ENCODE data around the gene ITPR3. TPM values are rescaled to one million over a fixed set of nuclear protein-coding genes. Genes with fewer than 3 reads are reported as not detected.

Gene ITPR3
- total RNA-seq, 4 donors from 2014 or later: 161 to 265 (median 197) TPM

DNA sequence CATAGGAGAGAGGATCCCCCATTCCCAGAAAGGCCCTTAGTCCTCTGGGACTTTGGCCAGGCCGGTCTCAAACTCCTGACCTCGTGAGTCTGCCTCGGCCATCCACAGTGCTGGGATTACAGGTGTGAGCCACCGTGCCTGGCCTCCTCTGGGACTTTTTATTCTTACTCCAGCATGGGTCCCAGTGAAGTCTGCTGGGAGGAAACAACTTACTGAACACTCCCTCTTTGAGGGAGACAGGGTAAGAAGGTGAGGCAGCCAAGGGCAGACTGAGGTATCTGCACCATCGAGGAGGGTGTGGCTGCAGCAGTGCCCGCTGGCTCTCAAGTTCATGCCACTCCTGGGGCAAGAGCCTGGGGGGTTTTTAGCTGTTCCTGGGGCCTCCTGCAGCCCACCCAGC is 43.4 kb upstream of the ITPR3 start:
- intact Hi-C loops (cut with DNase I; ENCODE audit: low total_unique reads): no loop called here
- no peak overlapping the region for H3K4me3 ChIP-seq (ENCODE audit: low read depth, poor library complexity, severe bottlenecking)
- 53 to 64% methylated on average over 6 of the region's 6 CpGs for WGBS, 2 donors
- TF ChIP-seq CTCF (IDR thresholded peaks at IDR 0.05) (no peak), POLR2A (IDR thresholded peaks at IDR 0.05) (no peak)
- no peak for DNase-seq (ENCODE audit: low spot score in 2 of 2)

GRCh38 chr6:33578164-33578563 is 43.0 kb upstream of the ITPR3 start:
- DNase-seq (ENCODE audit: low spot score in 2 of 2): no peak
- no peak overlapping the region for H3K4me3 ChIP-seq (ENCODE audit: low read depth, poor library complexity, severe bottlenecking)
- WGBS, 2 donors: 83 to 88% methylated on average over 7 of the region's 7 CpGs
- no peak for TF ChIP-seq CTCF (IDR thresholded peaks at IDR 0.05)
- no peak for TF ChIP-seq POLR2A (IDR thresholded peaks at IDR 0.05)
- intact Hi-C loops (cut with DNase I; ENCODE audit: low total_unique reads): no loop called here

GRCh38 chr6:33578588-33579011 is 42.5 kb upstream of the ITPR3 start:
- no peak for DNase-seq (ENCODE audit: low spot score in 2 of 2)
- no peak for TF ChIP-seq POLR2A (IDR thresholded peaks at IDR 0.05)
- TF ChIP-seq CTCF (IDR thresholded peaks at IDR 0.05): no peak
- intact Hi-C loops (cut with DNase I; ENCODE audit: low total_unique reads): no loop called here
- whole genome bisulfite sequencing, 2 donors: 62 to 63% methylated on average over 8 to 9 of the region's 9 CpGs
- H3K4me3 ChIP-seq (ENCODE audit: low read depth, poor library complexity, severe bottlenecking): no peak overlapping the region

GRCh38 chr6:33579828-33580714 is 41.1 kb upstream of the ITPR3 start, which contains the start of gene BAK1:
Gene BAK1, minus strand, starts transcription at chr6:33580276. Its CDS starts 2,672 bp downstream, at chr6:33577604.
- DNase-seq (ENCODE audit: low spot score in 2 of 2): peak; percentile 89 to 98
- TF ChIP-seq POLR2A (IDR thresholded peaks at IDR 0.05): no peak
- intact Hi-C loops (cut with DNase I; ENCODE audit: low total_unique reads): no loop called here
- 5 to 7% methylated on average over 17 to 20 of the region's 24 CpGs for WGBS, 2 donors
- H3K4me3 ChIP-seq (ENCODE audit: low read depth, poor library complexity, severe bottlenecking): peak within 1 kb of the TSS; percentile 84

DNA sequence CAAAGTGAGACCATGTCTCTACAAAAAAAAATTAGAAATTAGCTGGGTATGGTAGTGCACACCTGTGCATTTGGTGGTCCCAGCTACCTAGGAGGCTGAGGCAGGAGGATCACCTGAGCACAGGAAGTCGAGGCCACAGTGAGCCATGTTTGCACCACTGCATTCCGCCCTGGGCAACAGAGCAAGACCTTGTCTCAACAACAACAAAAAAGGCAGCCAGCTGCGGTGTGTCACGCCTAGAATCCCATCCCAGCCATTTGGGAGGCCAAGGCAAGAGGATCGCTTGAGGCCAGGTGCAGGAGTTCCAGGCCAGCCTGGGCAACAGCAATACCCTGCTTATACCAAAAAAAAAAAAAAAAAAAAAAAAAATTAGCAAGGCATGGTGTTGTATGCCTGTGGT is 39.9 kb upstream of the ITPR3 start:
- WGBS, 2 donors: 89 to 98% methylated on average over 5 of the region's 5 CpGs
- no peak for TF ChIP-seq CTCF (IDR thresholded peaks at IDR 0.05)
- TF ChIP-seq POLR2A (IDR thresholded peaks at IDR 0.05): no peak
- DNase-seq (ENCODE audit: low spot score in 2 of 2): no peak
- no peak overlapping the region for H3K4me3 ChIP-seq (ENCODE audit: low read depth, poor library complexity, severe bottlenecking)
- intact Hi-C loops (cut with DNase I; ENCODE audit: low total_unique reads): no loop called here

DNA sequence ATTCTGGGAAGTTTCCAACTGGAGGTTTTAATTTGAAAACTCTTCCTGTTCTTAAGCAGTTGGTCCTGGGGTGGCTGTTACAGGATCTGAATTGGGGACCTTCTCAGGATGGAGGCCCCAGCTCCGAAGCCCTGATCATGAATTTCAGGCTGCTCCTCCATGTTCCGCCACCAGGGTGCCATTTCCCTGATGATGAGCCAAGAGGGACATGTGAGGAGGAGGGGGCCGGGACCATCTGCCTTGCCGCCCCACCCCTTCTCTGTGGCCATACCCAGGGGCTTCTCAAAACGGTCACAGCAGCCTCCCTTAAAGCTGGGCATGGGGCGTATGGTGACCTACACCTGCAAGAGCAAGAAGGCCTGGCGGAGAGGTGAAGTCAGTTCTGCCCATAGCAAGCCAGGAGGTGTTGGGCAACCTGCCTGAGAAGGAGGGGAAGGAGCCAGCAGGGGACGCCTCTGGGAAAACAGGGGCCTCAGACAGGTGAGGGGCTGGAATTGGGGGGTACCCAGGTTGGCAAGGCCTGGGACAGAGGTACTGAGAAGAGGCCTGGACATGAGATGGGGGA is 37.4 kb upstream of the ITPR3 start:
- 66 to 74% methylated on average over 5 to 8 of the region's 8 CpGs for WGBS, 2 donors
- no peak overlapping the region for H3K4me3 ChIP-seq (ENCODE audit: low read depth, poor library complexity, severe bottlenecking)
- DNase-seq (ENCODE audit: low spot score in 2 of 2): no peak
- intact Hi-C loops (cut with DNase I; ENCODE audit: low total_unique reads): no loop called here
- TF ChIP-seq POLR2A (IDR thresholded peaks at IDR 0.05) (no peak), CTCF (IDR thresholded peaks at IDR 0.05) (no peak)

Measured in lower leg skin (tissue), 4 donors.